Upper lobe of left lung (tissue), 6 donors: Measurements from ENCODE around the gene SETD6. TPM values are rescaled to one million over a fixed set of nuclear protein-coding genes. Genes with fewer than 3 reads are reported as not detected.
A peak's percentile ranks its signal among the peaks of the same experiment; 100 is the strongest.

Experiments
- ATAC-seq, 2 donors: fragments of 200-7000 bp; cut with Tn5 transposase; one replicate each; pipeline ENCODE4 v1.9.1; 2022; ENCODE audit warnings: mild to moderate bottlenecking in 2 of 2, moderate library complexity in 2 of 2; ENCODE audit not compliant: low FRiP score in 2 of 2
- DNase-seq, 2 donors: peaks; one replicate each; pipeline ENCODE4 v3.0.0-alpha.2; 2019 to 2020
- H3K27ac ChIP-seq, 4 donors: fragments of 200-600 bp; sonication (generic); one replicate each; pipeline ENCODE4 v1.5.1; 2016 to 2019
- H3K27me3 ChIP-seq, 4 donors: fragments of 200-600 bp; sonication (generic); one replicate each; pipeline ENCODE4 v1.5.1; 2017 to 2019
- H3K36me3 ChIP-seq, 4 donors: fragments of 200-600 bp; sonication (generic); one replicate each; pipeline ENCODE4 v1.5.1; 2016 to 2019
- H3K4me1 ChIP-seq, 4 donors: fragments of 200-600 bp; sonication (generic); one replicate each; pipeline ENCODE4 v1.5.1; 2018 to 2019
- H3K4me3 ChIP-seq, 4 donors: fragments of 200-600 bp; sonication (generic); one replicate each; pipeline ENCODE4 v1.5.1; 2017 to 2019; ENCODE audit warnings: mild to moderate bottlenecking in 2 of 4, moderate library complexity in 1 of 4
- H3K9me3 ChIP-seq, 4 donors: fragments of 200-600 bp; sonication (generic); one replicate each; pipeline ENCODE4 v1.5.1; 2018 to 2019
- EP300 ChIP-seq, 4 donors: sonication (generic); formaldehyde crosslinking; IDR thresholded peaks; one replicate each; pipeline ENCODE4 v1.5.1; 2017; ENCODE audit warnings: antibody characterized with exemption in 4 of 4, control low read depth in 2 of 4
- POLR2A ChIP-seq, 4 donors: fragments of 450-650 bp; IDR thresholded peaks; one replicate each; pipeline ENCODE4 v1.5.1; 2016 to 2017; ENCODE audit warnings: antibody characterized with exemption in 4 of 4, mild to moderate bottlenecking in 2 of 4
- POLR2AphosphoS5 ChIP-seq, 2 donors: sonication (generic); formaldehyde crosslinking; IDR thresholded peaks; one replicate each; pipeline ENCODE4 v1.5.1; 2017; ENCODE audit warnings: antibody characterized with exemption in 2 of 2
- WGBS, 2 donors: methylation state at CpG; one replicate each; pipeline ENCODE4 v1.1.5; 2017 to 2018; 5-methylcytosine and 5-hydroxymethylcytosine counted together
- total RNA-seq, 6 donors: library from RNA; depleted of rRNA in 4 of 6; stranded (reverse); fragments of >200 nt in 4 of 6; gene quantifications; one replicate each; pipeline versions ENCODE4 v1.1.0 to v1.2.1, GENCODE V29; 2016 to 2021
- TF ChIP-seq, protein P1 (sequence below), 6 experiments: fragments of 450-650 bp in 4 of 6; fragments of 200-600 bp in 2 of 6; sonication (generic) in 2 of 6; IDR thresholded peaks; one replicate each; pipeline ENCODE4 v1.5.1; 2016 to 2019; ENCODE audit warnings: antibody characterized with exemption in 6 of 6
- donor health status: DM: no; HTN: no; CAD: no; lungs with moderate emphysema.
- donor health status: DM: no; HTN: yes; CAD: no; lungs with severe emphysema.

The SETD6 gene
- total RNA-seq, 6 donors from 2014 or later = 17.3 to 78.6 (median 31.7) TPM

- no peak overlapping the region for H3K27ac ChIP-seq
- no peaks in the 10 kb centered on the region for H3K9me3 ChIP-seq
- no peak overlapping the region for H3K4me3 ChIP-seq
- H3K27me3 ChIP-seq = peaks cover 0 to 18% (median 11%) of the 10 kb centered on the region in 4 donors
- peak in 1 of 2 donors; percentile 54 for DNase-seq
- peaks cover 0 to 13% (median 8%) of the 10 kb centered on the region in 4 donors for H3K36me3 ChIP-seq
- WGBS, 2 donors = 94 to 97% methylated on average over 11 to 21 of the region's 21 CpGs
- ATAC-seq = no peak
- TF ChIP-seq, protein P1, sequence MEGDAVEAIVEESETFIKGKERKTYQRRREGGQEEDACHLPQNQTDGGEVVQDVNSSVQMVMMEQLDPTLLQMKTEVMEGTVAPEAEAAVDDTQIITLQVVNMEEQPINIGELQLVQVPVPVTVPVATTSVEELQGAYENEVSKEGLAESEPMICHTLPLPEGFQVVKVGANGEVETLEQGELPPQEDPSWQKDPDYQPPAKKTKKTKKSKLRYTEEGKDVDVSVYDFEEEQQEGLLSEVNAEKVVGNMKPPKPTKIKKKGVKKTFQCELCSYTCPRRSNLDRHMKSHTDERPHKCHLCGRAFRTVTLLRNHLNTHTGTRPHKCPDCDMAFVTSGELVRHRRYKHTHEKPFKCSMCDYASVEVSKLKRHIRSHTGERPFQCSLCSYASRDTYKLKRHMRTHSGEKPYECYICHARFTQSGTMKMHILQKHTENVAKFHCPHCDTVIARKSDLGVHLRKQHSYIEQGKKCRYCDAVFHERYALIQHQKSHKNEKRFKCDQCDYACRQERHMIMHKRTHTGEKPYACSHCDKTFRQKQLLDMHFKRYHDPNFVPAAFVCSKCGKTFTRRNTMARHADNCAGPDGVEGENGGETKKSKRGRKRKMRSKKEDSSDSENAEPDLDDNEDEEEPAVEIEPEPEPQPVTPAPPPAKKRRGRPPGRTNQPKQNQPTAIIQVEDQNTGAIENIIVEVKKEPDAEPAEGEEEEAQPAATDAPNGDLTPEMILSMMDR (IDR thresholded peaks at IDR 0.05) = no peak
- TF ChIP-seq POLR2A (IDR thresholded peaks at IDR 0.05) = no peak
- no peak for TF ChIP-seq POLR2AphosphoS5 (IDR thresholded peaks at IDR 0.05)
- TF ChIP-seq EP300 (IDR thresholded peaks at IDR 0.05) = no peak
- H3K4me1 ChIP-seq = peaks cover 5 to 25% (median 14%) of the 10 kb centered on the region in 4 donors
Measured at GRCh38 chr16:58503863-58504688, 11.2 kb upstream of the SETD6 start.

DNA sequence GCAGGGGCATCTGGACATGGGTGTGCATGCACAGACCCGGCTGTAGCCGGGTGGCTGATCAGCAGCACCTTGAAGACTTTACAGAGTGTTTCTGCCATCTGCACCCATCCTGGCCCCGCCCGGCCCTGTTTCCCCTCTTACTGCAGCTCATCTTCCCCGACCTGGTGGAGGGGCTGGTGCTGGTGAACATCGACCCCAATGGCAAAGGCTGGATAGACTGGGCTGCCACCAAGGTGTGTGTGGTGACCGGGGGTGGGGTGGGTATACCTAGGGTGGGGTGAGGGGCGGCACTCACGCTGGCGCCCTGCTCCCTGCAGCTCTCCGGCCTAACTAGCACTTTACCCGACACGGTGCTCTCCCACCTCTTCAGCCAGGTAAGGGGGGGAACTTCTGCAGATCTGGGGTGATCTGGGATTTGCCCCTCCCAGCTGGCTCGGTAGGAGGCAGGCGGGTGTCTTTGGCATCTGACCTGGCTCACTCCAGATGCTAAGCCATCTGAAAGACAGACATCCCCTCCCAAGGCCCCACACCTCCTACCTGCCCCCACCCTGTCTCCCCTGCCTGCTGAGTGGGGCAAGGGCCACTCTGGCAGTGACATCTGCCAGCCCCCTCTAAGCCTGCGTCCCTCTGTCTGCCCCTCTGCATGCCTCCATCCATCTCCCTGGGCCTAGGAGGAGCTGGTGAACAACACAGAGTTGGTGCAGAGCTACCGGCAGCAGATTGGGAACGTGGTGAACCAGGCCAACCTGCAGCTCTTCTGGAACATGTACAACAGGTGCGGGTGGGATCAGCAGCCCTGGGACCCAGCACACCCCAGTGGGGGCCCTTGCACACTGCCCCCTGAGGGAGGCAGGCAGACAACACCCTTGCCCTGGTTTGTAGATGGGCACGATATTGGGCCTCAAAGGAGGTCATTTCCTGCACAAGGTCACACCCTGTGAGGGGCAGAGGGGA, 8.8 kb upstream of the SETD6 start:
- DNase-seq (no peak), ATAC-seq (no peak)
- WGBS, 2 donors = 73 to 82% methylated on average over 9 to 18 of the region's 20 CpGs
- Histone ChIP-seq H3K36me3 (peaks cover 0 to 25% (median 10%) of the 10 kb centered on the region in 4 donors), H3K27ac (no peak overlapping the region), H3K4me3 (no peak overlapping the region), H3K4me1 (peaks cover under 1 to 5% (median 3%) of the 10 kb centered on the region in 4 donors), H3K9me3 (no peaks in the 10 kb centered on the region), H3K27me3 (peaks cover 0 to 10% (median 2%) of the 10 kb centered on the region in 4 donors)
- TF ChIP-seq POLR2A (IDR thresholded peaks at IDR 0.05) (no peak), EP300 (IDR thresholded peaks at IDR 0.05) (no peak), POLR2AphosphoS5 (IDR thresholded peaks at IDR 0.05) (no peak)
- TF ChIP-seq, protein P1 (IDR thresholded peaks at IDR 0.05) = no peak

GRCh38 chr16:58507195-58507962, 7.9 kb upstream of the SETD6 start:
- H3K27me3 ChIP-seq = peaks cover 0 to 1% (median 0%) of the 10 kb centered on the region in 4 donors
- no peak overlapping the region for H3K27ac ChIP-seq
- DNase-seq (peak in 1 of 2 donors; percentile 53), ATAC-seq (no peak)
- TF ChIP-seq POLR2AphosphoS5 (IDR thresholded peaks at IDR 0.05) (no peak), EP300 (IDR thresholded peaks at IDR 0.05) (no peak), POLR2A (IDR thresholded peaks at IDR 0.05) (no peak)
- TF ChIP-seq, protein P1 (IDR thresholded peaks at IDR 0.05) = no peak
- H3K4me3 ChIP-seq = no peak overlapping the region
- no peaks in the 10 kb centered on the region for H3K4me1 ChIP-seq
- H3K36me3 ChIP-seq = peaks cover 0 to 25% (median 9%) of the 10 kb centered on the region in 4 donors
- H3K9me3 ChIP-seq = no peaks in the 10 kb centered on the region
- WGBS, 2 donors = 63 to 84% methylated on average over 7 to 15 of the region's 15 CpGs

DNA sequence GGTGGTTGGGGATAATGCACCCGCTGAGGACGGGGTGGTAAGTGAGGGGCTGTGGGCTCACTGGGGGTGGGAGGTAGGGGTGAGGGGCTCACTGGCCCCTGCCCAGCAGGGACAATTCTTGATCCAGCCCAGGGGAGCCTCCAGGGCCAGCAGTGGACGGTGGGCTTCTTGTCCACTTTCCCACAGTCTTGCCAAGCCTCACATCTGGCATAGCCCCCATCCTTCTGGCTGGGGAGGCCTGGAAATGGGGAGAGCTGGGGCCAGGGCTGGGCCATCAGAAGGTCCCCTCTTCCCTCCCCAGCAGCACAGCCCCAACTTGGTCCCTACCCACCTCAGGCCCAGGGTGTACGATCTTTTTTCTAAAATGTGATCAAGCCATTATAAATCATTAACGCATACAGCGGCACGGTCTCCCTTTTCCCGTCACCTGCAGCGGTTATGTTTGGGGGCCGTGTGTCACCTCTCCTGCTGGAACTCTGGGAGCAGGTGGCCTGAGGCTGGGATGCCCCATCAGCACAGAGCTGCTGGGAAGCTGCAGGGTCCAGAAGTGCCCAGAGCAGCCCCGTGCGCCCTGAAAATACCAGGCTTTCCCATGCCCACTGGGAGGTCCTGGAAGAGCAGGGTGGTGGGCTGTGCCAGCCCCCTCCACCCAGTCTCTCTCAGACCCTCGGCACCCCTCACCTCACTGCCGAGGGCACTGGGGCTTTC, 7.2 kb upstream of the SETD6 start:
- no peaks in the 10 kb centered on the region for H3K4me1 ChIP-seq
- H3K36me3 ChIP-seq = peaks cover 0 to 25% (median 9%) of the 10 kb centered on the region in 4 donors
- WGBS, 2 donors = 86 to 90% methylated on average over 5 to 14 of the region's 14 CpGs
- H3K4me3 ChIP-seq = no peak overlapping the region
- DNase-seq (no peak), ATAC-seq (no peak)
- H3K27me3 ChIP-seq = no peaks in the 10 kb centered on the region
- TF ChIP-seq, protein P1 (IDR thresholded peaks at IDR 0.05) = no peak
- TF ChIP-seq POLR2A (IDR thresholded peaks at IDR 0.05) (no peak), POLR2AphosphoS5 (IDR thresholded peaks at IDR 0.05) (no peak), EP300 (IDR thresholded peaks at IDR 0.05) (no peak)
- H3K27ac ChIP-seq = no peak overlapping the region
- no peaks in the 10 kb centered on the region for H3K9me3 ChIP-seq
